ENCODE data around the gene RPL28.

RPL28 gene

DNA sequence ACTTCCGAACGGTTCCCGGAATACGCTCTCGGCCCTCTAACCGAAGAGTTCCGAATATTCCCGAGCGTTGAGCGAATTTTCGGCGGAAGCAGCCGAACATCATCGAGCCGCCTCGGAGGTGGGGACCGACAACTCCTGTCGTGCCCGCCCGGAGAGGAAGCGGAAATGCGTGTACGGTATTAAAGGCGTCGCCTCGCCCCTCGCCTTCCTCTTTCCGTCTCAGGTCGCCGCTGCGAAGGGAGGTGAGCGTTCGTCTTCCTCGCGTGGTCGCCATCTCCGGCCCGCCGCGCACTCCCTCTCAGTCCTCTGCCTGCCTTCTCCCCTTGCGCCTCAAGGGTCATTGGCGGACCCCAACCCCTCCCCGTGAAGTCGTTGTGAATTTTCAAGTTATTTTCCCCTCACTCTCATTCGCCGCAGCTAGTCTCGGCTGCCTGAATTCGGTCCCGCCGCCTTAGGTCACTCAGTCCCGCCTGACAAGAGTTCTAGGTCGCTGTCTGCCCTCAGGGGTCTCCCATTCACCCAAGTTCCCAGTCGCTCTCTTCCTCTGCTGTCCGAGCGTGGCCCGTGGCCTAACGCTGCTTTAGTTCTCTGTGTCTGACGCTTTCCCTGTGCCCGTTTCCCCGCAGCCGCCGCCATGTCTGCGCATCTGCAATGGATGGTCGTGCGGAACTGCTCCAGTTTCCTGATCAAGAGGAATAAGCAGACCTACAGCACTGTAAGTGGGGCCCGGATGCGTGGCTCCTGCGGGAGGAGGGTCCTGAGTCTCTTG lies at the start of gene RPL28:
Gene RPL28, plus strand, starts transcription at position 209 of the 769 bp plus-strand sequence. Its CDS starts 426 bp downstream, at position 635.
- Histone ChIP-seq H3K9me3 (ENCODE audit: control insufficient read depth, insufficient read depth, low read depth, low read length) (no peaks in the 10 kb centered on the region), H3K4me1 (ENCODE audit: control insufficient read depth, insufficient read depth, low read length) (peaks cover 27% of the 10 kb centered on the region), H3K36me3 (ENCODE audit: control insufficient read depth in 2 of 2, insufficient read depth in 1 of 2, low read length in 2 of 2) (peaks cover 8 to 47% of the 10 kb centered on the region in 2 experiments), H3K4me3 (ENCODE audit: low read depth, low read length) (peak within 1 kb of the TSS; percentile 94), H3K27ac (ENCODE audit: extremely low read depth, low read depth, low read length) (peak within 1 kb of the TSS; percentile 84)
- ChIA-PET POLR2A (interaction anchor here (0.7 to 7.3 kb wide), 6 partner anchors 14 to 214 kb away, joined by 3 to 78 read pairs (median 12); partner anchors contain the start of genes FIZ1, KMT5C, UBE2S and ZNF524), CTCF (interaction anchor here (1.3 kb wide), 1 partner anchor 94 kb away, joined by 4 read pairs; no protein-coding TSS in a partner anchor)
- TF ChIP-seq ZFHX2 (tag by site-specific recombination; conservative IDR thresholded peaks at IDR 0.05) = no peak
- TF ChIP-seq ZNF175 (tag by site-specific recombination; IDR thresholded peaks at IDR 0.05) = no peak
- TF ChIP-seq ZBTB7A (tag by site-specific recombination; IDR thresholded peaks at IDR 0.05; ENCODE audit: low read depth) = 0 out of 2 replicates have a peak, but pooled peaks have one; percentile 34
- TF ChIP-seq ZNF184 (tag by site-specific recombination; IDR thresholded peaks at IDR 0.05) = no peak
- peak; percentile 74; the same call in 1 of the 2 replicates for TF ChIP-seq ZNF391 (tag by site-specific recombination; IDR thresholded peaks at IDR 0.05; ENCODE audit: borderline replicate concordance, low read depth)
- TF ChIP-seq, protein P1, sequence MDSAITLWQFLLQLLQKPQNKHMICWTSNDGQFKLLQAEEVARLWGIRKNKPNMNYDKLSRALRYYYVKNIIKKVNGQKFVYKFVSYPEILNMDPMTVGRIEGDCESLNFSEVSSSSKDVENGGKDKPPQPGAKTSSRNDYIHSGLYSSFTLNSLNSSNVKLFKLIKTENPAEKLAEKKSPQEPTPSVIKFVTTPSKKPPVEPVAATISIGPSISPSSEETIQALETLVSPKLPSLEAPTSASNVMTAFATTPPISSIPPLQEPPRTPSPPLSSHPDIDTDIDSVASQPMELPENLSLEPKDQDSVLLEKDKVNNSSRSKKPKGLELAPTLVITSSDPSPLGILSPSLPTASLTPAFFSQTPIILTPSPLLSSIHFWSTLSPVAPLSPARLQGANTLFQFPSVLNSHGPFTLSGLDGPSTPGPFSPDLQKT (IDR thresholded peaks at IDR 0.05; ENCODE audit: borderline replicate concordance, low read depth, low read length) = no peak
- TF ChIP-seq ZBTB1 (tag by site-specific recombination; IDR thresholded peaks at IDR 0.05) = no peak
- TF ChIP-seq TCF7L2 (IDR thresholded peaks at IDR 0.05; ENCODE audit: borderline replicate concordance, low read depth, low read length) = no peak
- TF ChIP-seq ZNF670 (tag by site-specific recombination; IDR thresholded peaks at IDR 0.05; ENCODE audit: low read depth) = no peak
- peak; percentile 77 for TF ChIP-seq ZNF629 (tag by site-specific recombination; IDR thresholded peaks at IDR 0.05)
- no peak for TF ChIP-seq HIC1 (tag by site-specific recombination; IDR thresholded peaks at IDR 0.05)
- peak; percentile 65 for TF ChIP-seq ZNF513 (tag by site-specific recombination; IDR thresholded peaks at IDR 0.05)
- TF ChIP-seq ZNF24 (tag by site-specific recombination; IDR thresholded peaks at IDR 0.05) = 0 out of 2 replicates have a peak, but pooled peaks have one; percentile 35
- TF ChIP-seq, protein P2, sequence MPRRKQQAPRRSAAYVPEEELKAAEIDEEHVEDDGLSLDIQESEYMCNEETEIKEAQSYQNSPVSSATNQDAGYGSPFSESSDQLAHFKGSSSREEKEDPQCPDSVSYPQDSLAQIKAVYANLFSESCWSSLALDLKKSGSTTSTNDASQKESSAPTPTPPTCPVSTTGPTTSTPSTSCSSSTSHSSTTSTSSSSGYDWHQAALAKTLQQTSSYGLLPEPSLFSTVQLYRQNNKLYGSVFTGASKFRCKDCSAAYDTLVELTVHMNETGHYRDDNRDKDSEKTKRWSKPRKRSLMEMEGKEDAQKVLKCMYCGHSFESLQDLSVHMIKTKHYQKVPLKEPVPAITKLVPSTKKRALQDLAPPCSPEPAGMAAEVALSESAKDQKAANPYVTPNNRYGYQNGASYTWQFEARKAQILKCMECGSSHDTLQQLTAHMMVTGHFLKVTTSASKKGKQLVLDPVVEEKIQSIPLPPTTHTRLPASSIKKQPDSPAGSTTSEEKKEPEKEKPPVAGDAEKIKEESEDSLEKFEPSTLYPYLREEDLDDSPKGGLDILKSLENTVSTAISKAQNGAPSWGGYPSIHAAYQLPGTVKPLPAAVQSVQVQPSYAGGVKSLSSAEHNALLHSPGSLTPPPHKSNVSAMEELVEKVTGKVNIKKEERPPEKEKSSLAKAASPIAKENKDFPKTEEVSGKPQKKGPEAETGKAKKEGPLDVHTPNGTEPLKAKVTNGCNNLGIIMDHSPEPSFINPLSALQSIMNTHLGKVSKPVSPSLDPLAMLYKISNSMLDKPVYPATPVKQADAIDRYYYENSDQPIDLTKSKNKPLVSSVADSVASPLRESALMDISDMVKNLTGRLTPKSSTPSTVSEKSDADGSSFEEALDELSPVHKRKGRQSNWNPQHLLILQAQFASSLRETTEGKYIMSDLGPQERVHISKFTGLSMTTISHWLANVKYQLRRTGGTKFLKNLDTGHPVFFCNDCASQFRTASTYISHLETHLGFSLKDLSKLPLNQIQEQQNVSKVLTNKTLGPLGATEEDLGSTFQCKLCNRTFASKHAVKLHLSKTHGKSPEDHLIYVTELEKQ (tag by site-specific recombination; IDR thresholded peaks at IDR 0.05; ENCODE audit: borderline replicate concordance) = no peak
- TF ChIP-seq KLF17 (tag by site-specific recombination; IDR thresholded peaks at IDR 0.05) = peak; percentile 47; the same call in 1 of the 2 replicates
- TF ChIP-seq ZNF221 (tag by site-specific recombination; IDR thresholded peaks at IDR 0.05; ENCODE audit: borderline replicate concordance) = no peak
- TF ChIP-seq, protein P3, sequence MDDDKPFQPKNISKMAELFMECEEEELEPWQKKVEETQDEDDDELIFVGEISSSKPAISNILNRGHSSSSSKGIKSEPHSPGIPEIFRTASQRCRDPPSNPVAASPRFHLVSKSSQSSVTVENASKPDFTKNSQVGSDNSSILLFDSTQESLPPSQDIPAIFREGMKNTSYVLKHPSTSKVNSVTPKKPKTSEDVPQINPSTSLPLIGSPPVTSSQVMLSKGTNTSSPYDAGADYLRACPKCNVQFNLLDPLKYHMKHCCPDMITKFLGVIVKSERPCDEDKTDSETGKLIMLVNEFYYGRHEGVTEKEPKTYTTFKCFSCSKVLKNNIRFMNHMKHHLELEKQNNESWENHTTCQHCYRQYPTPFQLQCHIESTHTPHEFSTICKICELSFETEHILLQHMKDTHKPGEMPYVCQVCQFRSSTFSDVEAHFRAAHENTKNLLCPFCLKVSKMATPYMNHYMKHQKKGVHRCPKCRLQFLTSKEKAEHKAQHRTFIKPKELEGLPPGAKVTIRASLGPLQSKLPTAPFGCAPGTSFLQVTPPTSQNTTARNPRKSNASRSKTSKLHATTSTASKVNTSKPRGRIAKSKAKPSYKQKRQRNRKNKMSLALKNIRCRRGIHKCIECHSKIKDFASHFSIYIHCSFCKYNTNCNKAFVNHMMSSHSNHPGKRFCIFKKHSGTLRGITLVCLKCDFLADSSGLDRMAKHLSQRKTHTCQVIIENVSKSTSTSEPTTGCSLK (tag by site-specific recombination; IDR thresholded peaks at IDR 0.05) = no peak
- TF ChIP-seq ZBTB44 (tag by site-specific recombination; IDR thresholded peaks at IDR 0.05) = no peak
- TF ChIP-seq ZNF157 (tag by site-specific recombination; IDR thresholded peaks at IDR 0.05) = no peak
- no peak for TF ChIP-seq MYNN (tag by site-specific recombination; IDR thresholded peaks at IDR 0.05; ENCODE audit: borderline replicate concordance)
